ENCODE data around the gene FGD5.

Gene FGD5

DNA sequence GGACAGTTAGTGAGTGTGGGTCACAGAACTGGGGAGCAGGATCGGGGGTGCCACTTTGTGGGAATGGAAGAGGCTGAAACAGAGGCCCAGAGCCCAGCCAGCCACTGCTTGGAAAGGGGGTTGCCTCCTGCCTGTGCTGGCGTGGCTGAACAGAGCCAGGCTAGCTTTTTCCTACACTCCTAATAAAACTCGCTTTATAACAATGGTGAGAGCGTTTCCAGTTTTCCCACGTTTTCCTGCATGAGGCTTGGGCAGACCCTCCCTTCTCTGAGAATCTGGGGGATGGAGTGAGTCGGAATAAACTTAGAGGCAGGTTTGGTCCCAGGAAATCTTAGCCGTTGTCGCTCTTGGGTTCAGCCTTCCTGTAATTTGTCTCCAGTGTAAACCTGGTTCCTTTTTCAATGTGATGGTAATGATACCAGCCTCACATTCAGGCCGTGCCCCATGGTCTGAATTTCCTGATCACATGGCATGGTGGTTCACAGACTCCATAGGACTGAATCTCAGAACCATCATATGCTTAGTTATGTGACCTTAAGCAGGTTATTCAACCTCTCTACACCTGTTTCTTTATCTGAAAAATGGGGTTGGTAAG is 6.5 kb upstream of the FGD5 start:
- Histone ChIP-seq H3K36me3 (no peaks in the 10 kb centered on the region), H3K27ac (no peak overlapping the region), H3K4me3 (ENCODE audit: low read depth in 1 of 2, low read length in 1 of 2) (no peak overlapping the region), H3K4me1 (ENCODE audit: control insufficient read depth in 1 of 2, insufficient read depth in 1 of 2, low read depth in 1 of 2, low read length in 1 of 2) (peaks cover 0 to 4% of the 10 kb centered on the region in 2 experiments), H3K9me3 (no peaks in the 10 kb centered on the region), H3K27me3 (peaks cover 99% of the 10 kb centered on the region)
- TF ChIP-seq, protein P1, sequence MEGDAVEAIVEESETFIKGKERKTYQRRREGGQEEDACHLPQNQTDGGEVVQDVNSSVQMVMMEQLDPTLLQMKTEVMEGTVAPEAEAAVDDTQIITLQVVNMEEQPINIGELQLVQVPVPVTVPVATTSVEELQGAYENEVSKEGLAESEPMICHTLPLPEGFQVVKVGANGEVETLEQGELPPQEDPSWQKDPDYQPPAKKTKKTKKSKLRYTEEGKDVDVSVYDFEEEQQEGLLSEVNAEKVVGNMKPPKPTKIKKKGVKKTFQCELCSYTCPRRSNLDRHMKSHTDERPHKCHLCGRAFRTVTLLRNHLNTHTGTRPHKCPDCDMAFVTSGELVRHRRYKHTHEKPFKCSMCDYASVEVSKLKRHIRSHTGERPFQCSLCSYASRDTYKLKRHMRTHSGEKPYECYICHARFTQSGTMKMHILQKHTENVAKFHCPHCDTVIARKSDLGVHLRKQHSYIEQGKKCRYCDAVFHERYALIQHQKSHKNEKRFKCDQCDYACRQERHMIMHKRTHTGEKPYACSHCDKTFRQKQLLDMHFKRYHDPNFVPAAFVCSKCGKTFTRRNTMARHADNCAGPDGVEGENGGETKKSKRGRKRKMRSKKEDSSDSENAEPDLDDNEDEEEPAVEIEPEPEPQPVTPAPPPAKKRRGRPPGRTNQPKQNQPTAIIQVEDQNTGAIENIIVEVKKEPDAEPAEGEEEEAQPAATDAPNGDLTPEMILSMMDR (IDR thresholded peaks at IDR 0.05): no peak

DNA sequence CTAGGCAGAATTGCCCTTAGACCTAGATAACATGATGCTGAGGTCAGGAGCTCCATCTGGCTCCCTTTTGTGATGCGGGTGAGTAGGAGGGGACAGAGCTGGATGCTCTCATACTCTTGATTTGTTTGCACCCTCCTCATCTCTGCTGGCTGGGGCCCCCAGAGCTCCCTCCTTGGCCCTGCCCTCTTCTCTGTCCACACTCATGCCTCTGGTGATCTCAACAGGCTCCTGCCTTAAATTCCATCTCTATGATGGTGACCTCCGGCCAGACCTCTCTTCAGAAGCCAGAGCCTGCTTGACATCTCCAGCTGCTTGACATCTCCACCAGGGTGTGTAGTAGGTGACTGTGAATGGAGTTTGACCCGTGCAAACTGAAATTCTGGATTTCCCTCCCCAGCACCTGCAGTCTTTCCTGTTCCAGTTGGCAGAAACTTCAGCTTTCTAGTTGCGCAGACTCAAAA is 4.3 kb upstream of the FGD5 start:
- TF ChIP-seq, protein P1 (IDR thresholded peaks at IDR 0.05): no peak
- Histone ChIP-seq H3K4me3 (ENCODE audit: low read depth in 1 of 2, low read length in 1 of 2) (no peak overlapping the region), H3K36me3 (no peaks in the 10 kb centered on the region), H3K27ac (no peak overlapping the region), H3K9me3 (no peaks in the 10 kb centered on the region), H3K4me1 (ENCODE audit: control insufficient read depth in 1 of 2, insufficient read depth in 1 of 2, low read depth in 1 of 2, low read length in 1 of 2) (peaks cover 0 to 4% of the 10 kb centered on the region in 2 experiments), H3K27me3 (peaks cover 94% of the 10 kb centered on the region)

DNA sequence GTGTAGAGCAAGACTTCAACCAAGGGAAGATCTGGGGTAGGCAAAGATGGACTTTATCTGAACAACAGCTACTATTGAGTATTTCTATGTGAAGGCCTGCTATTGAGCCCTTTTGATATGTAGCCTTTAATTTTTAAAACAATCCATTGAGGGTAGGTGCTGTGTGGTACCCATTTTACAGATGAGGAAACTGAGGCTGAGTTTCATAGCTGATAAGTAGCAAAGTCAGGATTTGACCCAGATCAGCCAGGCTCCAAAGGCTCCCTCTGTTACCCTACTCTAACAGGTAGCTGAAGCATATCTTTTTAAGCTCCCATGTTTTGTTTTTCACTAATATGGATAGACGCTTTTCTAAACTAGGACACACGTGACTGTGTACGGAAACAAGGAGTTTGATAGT is 2.4 kb upstream of the FGD5 start:
- Histone ChIP-seq H3K4me1 (ENCODE audit: control insufficient read depth in 1 of 2, insufficient read depth in 1 of 2, low read depth in 1 of 2, low read length in 1 of 2) (no peaks in the 10 kb centered on the region), H3K4me3 (ENCODE audit: low read depth in 1 of 2, low read length in 1 of 2) (no peak overlapping the region), H3K36me3 (no peaks in the 10 kb centered on the region), H3K9me3 (no peaks in the 10 kb centered on the region), H3K27me3 (peaks cover 95% of the 10 kb centered on the region), H3K27ac (no peak overlapping the region)
- TF ChIP-seq, protein P1 (IDR thresholded peaks at IDR 0.05): no peak

DNA sequence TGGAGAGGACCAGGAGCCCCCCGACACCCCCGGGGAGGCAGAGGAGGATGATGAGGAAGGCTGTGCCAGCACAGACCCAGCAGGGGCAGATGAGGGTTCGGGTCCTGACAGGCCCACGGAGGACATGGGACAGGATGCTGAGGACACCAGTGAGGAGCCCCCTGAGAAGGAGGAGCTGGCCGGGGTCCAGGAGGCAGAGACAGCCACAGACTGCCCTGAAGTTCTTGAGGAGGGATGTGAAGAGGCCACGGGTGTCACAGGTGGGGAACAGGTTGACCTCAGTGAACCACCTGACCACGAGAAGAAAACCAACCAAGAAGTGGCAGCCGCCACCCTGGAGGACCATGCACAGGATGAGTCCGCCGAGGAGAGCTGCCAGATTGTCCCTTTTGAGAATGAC is 909 bp downstream of the FGD5 start:
- H3K36me3 ChIP-seq: no peaks in the 10 kb centered on the region
- no peak overlapping the region for H3K4me3 ChIP-seq (ENCODE audit: low read depth in 1 of 2, low read length in 1 of 2)
- H3K27ac ChIP-seq: no peak overlapping the region
- peaks cover 21 to 25% of the 10 kb centered on the region in 2 experiments for H3K4me1 ChIP-seq (ENCODE audit: control insufficient read depth in 1 of 2, insufficient read depth in 1 of 2, low read depth in 1 of 2, low read length in 1 of 2)
- TF ChIP-seq, protein P1 (IDR thresholded peaks at IDR 0.05): no peak
- H3K27me3 ChIP-seq: peaks cover 81% of the 10 kb centered on the region
- no peaks in the 10 kb centered on the region for H3K9me3 ChIP-seq

DNA sequence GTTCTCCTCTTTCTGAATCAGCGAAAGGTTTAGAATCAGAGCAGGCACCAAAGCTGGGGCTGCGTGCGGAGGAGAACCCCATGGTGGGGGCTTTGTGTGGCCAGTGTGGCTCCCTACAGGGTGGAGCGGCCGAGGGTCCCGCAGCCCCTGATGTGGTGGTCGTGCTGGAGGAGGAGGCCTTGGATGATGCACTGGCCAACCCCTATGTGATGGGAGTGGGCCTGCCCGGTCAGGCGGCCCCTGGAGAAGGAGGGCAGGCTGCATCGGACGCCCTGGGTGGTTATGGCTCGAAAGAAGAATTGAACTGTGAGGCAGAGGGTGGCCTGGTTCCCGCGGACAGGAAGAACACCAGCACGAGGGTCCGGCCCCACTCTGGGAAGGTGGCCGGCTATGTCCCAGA is 1.4 kb downstream of the FGD5 start:
- Histone ChIP-seq H3K27ac (no peak overlapping the region), H3K4me1 (ENCODE audit: control insufficient read depth in 1 of 2, insufficient read depth in 1 of 2, low read depth in 1 of 2, low read length in 1 of 2) (peaks cover 21 to 26% of the 10 kb centered on the region in 2 experiments), H3K9me3 (no peaks in the 10 kb centered on the region), H3K4me3 (ENCODE audit: low read depth in 1 of 2, low read length in 1 of 2) (no peak overlapping the region), H3K27me3 (peaks cover 81% of the 10 kb centered on the region), H3K36me3 (no peaks in the 10 kb centered on the region)
- TF ChIP-seq, protein P1 (IDR thresholded peaks at IDR 0.05): no peak
